Suppressor macrophage (primary cell): ENCODE data around the gene KCNQ1.

Experiments
- DNase-seq, 4 experiments: peaks; one replicate each; pipeline ENCODE4 v3.0.0-alpha.2; 2020 to 2022

KCNQ1 gene

GRCh38 chr11:2846056-2846455 is 401.2 kb downstream of the KCNQ1 start:
- no peak for DNase-seq

GRCh38 chr11:2846470-2846869 is 401.7 kb downstream of the KCNQ1 start:
- DNase-seq: no peak

- no peak for DNase-seq
Measured at GRCh38 chr11:2847561-2847960, 402.8 kb downstream of the KCNQ1 start.

- DNase-seq: no peak
Measured at GRCh38 chr11:2848497-2848896, 403.7 kb downstream of the KCNQ1 start.

- no peak for DNase-seq
Measured at GRCh38 chr11:2849994-2850770, 405.4 kb downstream of the KCNQ1 start.

- no peak for DNase-seq
Measured at GRCh38 chr11:2853401-2853800, 408.6 kb downstream of the KCNQ1 start.

- DNase-seq: no peak
Measured at GRCh38 chr11:2853997-2854560, 409.3 kb downstream of the KCNQ1 start.

- no peak for DNase-seq
Measured at GRCh38 chr11:2855162-2855561, 410.4 kb downstream of the KCNQ1 start.

- no peak for DNase-seq
Measured at GRCh38 chr11:2857276-2857675, 412.5 kb downstream of the KCNQ1 start.

- no peak for DNase-seq
Measured at GRCh38 chr11:2857918-2858317, 413.1 kb downstream of the KCNQ1 start.

- no peak for DNase-seq
Measured at GRCh38 chr11:2858995-2859698, 414.3 kb downstream of the KCNQ1 start.

GRCh38 chr11:2859699-2860037 is 414.9 kb downstream of the KCNQ1 start:
- no peak for DNase-seq

GRCh38 chr11:2860636-2861035 is 415.8 kb downstream of the KCNQ1 start:
- peak; percentile 41 to 62 (median 58) for DNase-seq

GRCh38 chr11:2862395-2863275 is 417.8 kb downstream of the KCNQ1 start:
- DNase-seq: peak in 3 of 4 experiments; percentile 16 to 55 (median 47)

- no peak for DNase-seq
Measured at GRCh38 chr11:2863276-2863618, 418.4 kb downstream of the KCNQ1 start.

- no peak for DNase-seq
Measured at GRCh38 chr11:2864901-2865300, 420.1 kb downstream of the KCNQ1 start.

- DNase-seq: no peak
Measured at GRCh38 chr11:2865922-2866577, 421.2 kb downstream of the KCNQ1 start.

GRCh38 chr11:2867142-2867541 is 422.3 kb downstream of the KCNQ1 start:
- no peak for DNase-seq

GRCh38 chr11:2867722-2868505 is 423.1 kb downstream of the KCNQ1 start:
- DNase-seq: peak in 3 of 4 experiments; percentile 17 to 56 (median 43)

- DNase-seq: peak in 2 of 4 experiments; percentile 10 to 27
Measured at GRCh38 chr11:2868506-2869133, 423.8 kb downstream of the KCNQ1 start.

GRCh38 chr11:2869134-2869526 is 424.3 kb downstream of the KCNQ1 start:
- DNase-seq: no peak
